Dedifferentiated amniotic fluid mesenchymal stem cell (primary cell): ENCODE results near the gene VOPP1.
"Not testable (repeated sequence)": the region's sequence is repeated elsewhere in the genome, so short reads cannot be mapped to it uniquely, and the experiment has no call there.

ENCODE experiments used
- DNase-seq: peaks from one replicate; pipeline ENCODE4 v3.0.0-alpha.2; 2016; ENCODE audit errors: extremely low spot score

The VOPP1 gene

GRCh38 chr7:55488216-55488615 lies 84.1 kb downstream of the VOPP1 start:
- no peak for DNase-seq

- DNase-seq = no peak
Observed at GRCh38 chr7:55486991-55487390, 85.3 kb downstream of the VOPP1 start.

GRCh38 chr7:55486192-55486590 lies 86.1 kb downstream of the VOPP1 start:
- no peak for DNase-seq

GRCh38 chr7:55485501-55486191 lies 86.7 kb downstream of the VOPP1 start:
- no peak for DNase-seq

- no peak for DNase-seq
Observed at GRCh38 chr7:55484834-55485233, 87.5 kb downstream of the VOPP1 start.

- DNase-seq = no peak
Observed at GRCh38 chr7:55484241-55484640, 88.1 kb downstream of the VOPP1 start.

- DNase-seq = no peak
Observed at GRCh38 chr7:55483046-55483445, 89.3 kb downstream of the VOPP1 start.

GRCh38 chr7:55481155-55481554 lies 91.1 kb downstream of the VOPP1 start:
- DNase-seq = no peak

GRCh38 chr7:55478700-55479099 lies 93.6 kb downstream of the VOPP1 start:
- DNase-seq = no peak

GRCh38 chr7:55477781-55478374 lies 94.4 kb downstream of the VOPP1 start:
- peak; percentile 58 for DNase-seq

- DNase-seq = no peak
Observed at GRCh38 chr7:55476852-55477780, 95.2 kb downstream of the VOPP1 start.

- DNase-seq = no peak
Observed at GRCh38 chr7:55475855-55476803, 96.2 kb downstream of the VOPP1 start.

GRCh38 chr7:55474944-55475854 lies 97.1 kb downstream of the VOPP1 start:
- DNase-seq = no peak

GRCh38 chr7:55473932-55474331 lies 98.4 kb downstream of the VOPP1 start:
- DNase-seq = no peak

- no peak for DNase-seq
Observed at GRCh38 chr7:55472928-55473725, 99.2 kb downstream of the VOPP1 start.

- not testable (repeated sequence) for DNase-seq
Observed at GRCh38 chr7:55472406-55472805, 99.9 kb downstream of the VOPP1 start.

- DNase-seq = not testable (repeated sequence)
Observed at GRCh38 chr7:55471594-55471993, 100.7 kb downstream of the VOPP1 start.

- DNase-seq = no peak
Observed at GRCh38 chr7:55470261-55470660, 102.0 kb downstream of the VOPP1 start.

- DNase-seq = no peak
Observed at GRCh38 chr7:55469721-55470120, 102.6 kb downstream of the VOPP1 start.

GRCh38 chr7:55469271-55469681 lies 103.0 kb downstream of the VOPP1 start:
- no peak for DNase-seq
